Stimulated activated CD4-positive, alpha-beta T cell treated with anti-CD3 and anti-CD28 coated beads, Interleukin-2, amount 100 ng/mL, for 4 hours (primary cell): ENCODE data around the gene C1orf159.

ENCODE experiments used
- DNase-seq: peaks from one replicate; pipeline ENCODE4 v3.0.0-alpha.2; 2020; ENCODE audit warnings: low read depth

Gene C1orf159

DNA sequence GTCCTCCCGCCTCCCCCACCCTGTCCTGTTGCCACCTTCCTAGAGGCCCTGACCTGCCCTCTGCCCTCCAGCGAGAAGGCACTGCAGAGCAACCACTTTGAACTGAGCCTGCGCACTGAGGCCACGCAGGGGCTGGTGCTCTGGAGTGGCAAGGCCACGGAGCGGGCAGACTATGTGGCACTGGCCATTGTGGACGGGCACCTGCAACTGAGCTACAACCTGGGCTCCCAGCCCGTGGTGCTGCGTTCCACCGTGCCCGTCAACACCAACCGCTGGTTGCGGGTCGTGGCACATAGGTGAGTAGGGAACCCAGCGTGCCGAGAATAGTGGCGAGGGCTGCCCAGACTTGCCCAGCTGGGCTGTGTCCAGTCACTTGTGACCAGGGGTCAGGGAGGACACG, 62.2 kb downstream of the C1orf159 start:
- DNase-seq = no peak

GRCh38 chr1:1053022-1053421, 62.9 kb downstream of the C1orf159 start:
- no peak for DNase-seq

GRCh38 chr1:1052003-1052840, 63.7 kb downstream of the C1orf159 start:
- no peak for DNase-seq

GRCh38 chr1:1051127-1051810, 64.6 kb downstream of the C1orf159 start:
- no peak for DNase-seq

DNA sequence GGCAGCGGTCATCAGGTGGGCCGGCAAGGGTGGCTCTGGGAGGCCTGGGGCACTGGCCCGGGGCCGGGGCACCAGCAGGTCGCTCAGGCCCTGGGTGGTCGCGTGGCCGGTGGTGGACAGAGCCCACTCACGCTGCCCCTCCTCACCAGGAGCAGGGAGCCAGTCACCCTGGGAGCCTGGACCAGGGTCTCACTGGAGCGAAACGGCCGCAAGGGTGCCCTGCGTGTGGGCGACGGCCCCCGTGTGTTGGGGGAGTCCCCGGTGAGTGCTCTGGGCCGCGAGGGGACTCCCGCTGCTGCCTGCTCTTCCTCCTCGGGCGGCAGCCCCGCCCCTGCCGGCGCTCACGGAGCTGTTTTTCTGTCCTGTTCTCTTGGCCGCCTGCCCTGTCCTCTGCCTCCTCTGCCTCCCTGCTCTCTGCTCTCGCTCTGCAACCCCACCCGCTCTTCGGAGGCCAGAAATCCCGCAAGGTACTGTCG, 65.3 kb downstream of the C1orf159 start:
- no peak for DNase-seq

- no peak for DNase-seq
Measured at GRCh38 chr1:1049318-1050165, 66.3 kb downstream of the C1orf159 start.

DNA sequence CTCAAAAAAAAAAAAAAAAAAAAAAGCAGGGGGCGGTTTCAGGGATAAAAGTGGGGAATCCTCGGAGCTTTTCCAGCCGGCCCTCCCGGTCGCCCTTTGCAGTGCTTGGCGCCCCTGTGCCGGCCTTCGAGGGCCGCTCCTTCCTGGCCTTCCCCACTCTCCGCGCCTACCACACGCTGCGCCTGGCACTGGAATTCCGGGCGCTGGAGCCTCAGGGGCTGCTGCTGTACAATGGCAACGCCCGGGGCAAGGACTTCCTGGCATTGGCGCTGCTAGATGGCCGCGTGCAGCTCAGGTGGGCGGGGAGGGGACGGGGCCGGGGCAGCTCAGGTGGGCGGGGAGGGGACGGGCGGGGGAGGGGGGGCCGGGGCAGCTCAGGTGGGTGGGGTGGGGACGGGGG, 67.1 kb downstream of the C1orf159 start:
- DNase-seq = no peak

DNA sequence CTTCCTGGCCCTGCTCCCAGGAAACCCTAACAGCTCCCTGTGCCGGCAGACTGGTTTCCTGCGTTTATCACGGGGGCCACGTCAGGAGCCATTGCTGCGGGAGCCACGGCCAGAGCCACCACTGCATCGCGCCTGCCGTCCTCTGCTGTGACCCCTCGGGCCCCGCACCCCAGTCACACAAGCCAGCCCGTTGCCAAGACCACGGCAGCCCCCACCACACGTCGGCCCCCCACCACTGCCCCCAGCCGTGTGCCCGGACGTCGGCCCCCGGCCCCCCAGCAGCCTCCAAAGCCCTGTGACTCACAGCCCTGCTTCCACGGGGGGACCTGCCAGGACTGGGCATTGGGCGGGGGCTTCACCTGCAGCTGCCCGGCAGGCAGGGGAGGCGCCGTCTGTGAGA, 67.9 kb downstream of the C1orf159 start:
- no peak for DNase-seq

- no peak for DNase-seq
Measured at GRCh38 chr1:1047407-1047806, 68.5 kb downstream of the C1orf159 start.

- no peak for DNase-seq
Measured at GRCh38 chr1:1046767-1047166, 69.1 kb downstream of the C1orf159 start.

GRCh38 chr1:1046243-1046642, 69.6 kb downstream of the C1orf159 start:
- DNase-seq = no peak

- DNase-seq = no peak
Measured at GRCh38 chr1:1045129-1045528, 70.8 kb downstream of the C1orf159 start.

GRCh38 chr1:1044455-1045078, 71.3 kb downstream of the C1orf159 start:
- DNase-seq = no peak

- no peak for DNase-seq
Measured at GRCh38 chr1:1043921-1044320, 72.0 kb downstream of the C1orf159 start.

DNA sequence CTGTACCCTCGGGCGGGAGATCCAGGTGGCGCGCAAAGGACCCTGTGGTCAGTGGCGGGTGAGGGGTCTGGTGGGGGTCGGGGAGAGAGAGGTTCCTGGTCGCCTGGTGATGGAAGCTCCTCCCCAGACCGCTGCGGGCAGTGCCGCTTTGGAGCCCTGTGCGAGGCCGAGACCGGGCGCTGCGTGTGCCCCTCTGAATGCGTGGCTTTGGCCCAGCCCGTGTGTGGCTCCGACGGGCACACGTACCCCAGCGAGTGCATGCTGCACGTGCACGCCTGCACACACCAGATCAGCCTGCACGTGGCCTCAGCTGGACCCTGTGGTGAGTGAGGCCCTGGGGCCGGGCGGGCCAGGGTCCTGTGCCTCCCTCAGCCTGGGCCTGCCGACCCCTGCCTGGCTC, 72.5 kb downstream of the C1orf159 start:
- no peak for DNase-seq

- DNase-seq = no peak
Measured at GRCh38 chr1:1042835-1043234, 73.1 kb downstream of the C1orf159 start.

DNA sequence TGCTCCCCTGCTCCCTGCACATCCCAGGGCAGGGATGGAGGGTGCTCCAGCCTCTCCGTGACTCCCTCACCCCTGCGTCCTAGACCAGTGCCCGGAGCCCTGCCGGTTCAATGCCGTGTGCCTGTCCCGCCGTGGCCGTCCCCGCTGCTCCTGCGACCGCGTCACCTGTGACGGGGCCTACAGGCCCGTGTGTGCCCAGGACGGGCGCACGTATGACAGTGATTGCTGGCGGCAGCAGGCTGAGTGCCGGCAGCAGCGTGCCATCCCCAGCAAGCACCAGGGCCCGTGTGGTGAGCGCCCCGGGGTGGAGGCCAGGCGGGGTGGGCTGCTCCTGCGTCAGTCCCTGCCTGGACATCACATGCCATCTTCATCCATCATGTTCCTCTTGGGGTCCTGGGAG, 74.0 kb downstream of the C1orf159 start:
- DNase-seq = no peak

- DNase-seq = no peak
Measured at GRCh38 chr1:1041092-1041523, 74.8 kb downstream of the C1orf159 start.

GRCh38 chr1:1040004-1040991, 75.6 kb downstream of the C1orf159 start:
- peak; percentile 66 for DNase-seq

DNA sequence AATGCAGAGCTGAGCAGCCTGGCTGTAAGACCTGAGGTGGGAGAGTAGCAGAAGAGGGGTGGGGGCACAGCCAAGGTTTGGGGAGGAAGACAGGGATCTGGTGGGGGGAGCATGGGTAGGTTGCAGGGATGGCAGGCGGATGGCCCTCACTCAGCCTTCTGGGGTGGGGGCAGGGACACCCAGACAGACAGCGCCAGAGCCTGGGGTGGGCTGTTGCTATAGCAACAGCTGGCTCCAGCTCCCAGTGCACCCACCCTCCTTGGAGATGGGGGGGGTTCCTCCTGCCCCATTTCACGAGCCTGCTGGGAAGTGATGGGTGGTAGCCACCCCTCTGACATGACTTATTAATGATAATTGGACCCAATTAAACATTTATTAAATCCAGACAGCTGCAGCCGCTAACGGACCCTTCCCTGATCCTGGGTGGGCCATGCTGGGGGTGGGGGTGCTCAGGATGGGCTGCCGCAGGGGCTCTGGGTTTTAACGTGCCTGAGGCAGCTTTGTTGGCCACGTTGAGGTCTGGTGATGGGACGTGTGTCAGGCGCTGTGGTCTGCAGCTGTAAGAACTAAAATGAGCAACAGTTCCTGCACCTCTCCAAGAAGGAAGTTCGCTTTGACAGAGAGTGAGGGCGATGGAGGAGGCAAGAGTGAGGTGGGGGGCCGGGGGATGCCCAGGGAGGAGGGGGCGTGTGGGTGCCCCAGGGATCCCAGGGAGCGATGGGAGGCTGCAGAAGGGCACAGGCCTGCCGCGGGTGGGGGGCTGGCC, 76.6 kb downstream of the C1orf159 start:
- no peak for DNase-seq
